Raji (cell line): ENCODE measurements around the gene TPMT.

Experiments used
- POLR2A ChIP-seq: IDR thresholded peaks from 2 replicates; pipeline ENCODE4 v1.6.1; 2011; ENCODE audit warnings: low read depth, low read length, control low read depth; ENCODE audit not compliant: insufficient read depth

The TPMT gene

DNA sequence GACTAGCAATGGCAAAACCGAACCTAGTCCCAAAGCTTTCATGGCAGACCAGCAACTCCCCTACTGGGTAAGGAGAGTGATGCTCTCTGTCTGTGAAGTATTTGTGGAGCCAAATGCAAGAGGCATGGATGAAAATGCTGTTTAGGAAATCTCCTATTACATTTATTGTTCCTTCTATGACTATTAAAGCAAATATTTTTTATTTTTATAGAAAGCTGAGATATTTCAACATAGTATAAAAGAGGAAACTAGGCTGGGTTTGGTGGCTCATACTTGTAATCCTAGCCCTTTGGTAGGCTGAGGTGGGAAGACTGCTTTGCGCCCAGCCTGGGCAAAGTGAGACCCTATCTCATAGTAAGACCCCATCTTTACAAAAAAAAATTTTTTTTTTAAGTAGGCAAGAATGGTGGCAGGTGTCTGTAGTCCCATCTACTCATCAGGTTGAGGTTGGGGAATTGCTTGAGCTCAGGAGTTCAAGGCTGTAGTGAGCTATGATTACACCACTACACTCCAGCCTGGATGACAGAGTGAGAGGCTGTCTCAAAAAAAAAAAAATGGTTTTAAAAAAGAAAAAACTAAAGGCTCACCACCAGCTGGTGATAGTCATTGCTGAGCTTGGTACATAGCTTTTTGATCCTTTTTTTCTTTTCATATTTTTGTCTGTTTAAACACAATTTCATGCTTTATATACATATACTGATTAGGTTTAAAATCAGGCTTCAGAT lies 11.6 kb upstream of the TPMT start:
- no peak for TF ChIP-seq POLR2A

DNA sequence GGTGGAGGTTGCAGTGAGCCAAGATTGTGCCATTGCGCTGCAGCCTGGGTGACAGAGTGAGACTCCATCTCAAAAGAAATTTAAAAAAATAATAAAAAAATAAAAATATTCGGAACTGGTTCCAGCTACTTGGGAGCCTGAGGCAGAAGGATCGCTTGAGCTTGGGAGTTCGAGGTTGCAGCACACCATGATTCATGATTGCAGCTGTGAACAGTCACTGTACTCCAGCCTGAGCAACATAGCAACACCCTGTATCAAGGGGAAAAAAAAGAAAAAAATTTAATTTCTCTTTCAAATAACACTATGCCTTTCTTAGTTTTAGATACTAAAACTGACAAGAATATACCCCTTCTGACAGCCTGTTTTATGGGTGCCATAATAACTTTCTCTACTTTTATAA lies 10.9 kb upstream of the TPMT start:
- no peak for TF ChIP-seq POLR2A

- no peak for TF ChIP-seq POLR2A
These were observed 7.5 kb upstream of the TPMT start for GRCh38 chr6:18162401-18162800.

- no peak for TF ChIP-seq POLR2A
These were observed 6.6 kb upstream of the TPMT start for GRCh38 chr6:18161431-18161830.

GRCh38 chr6:18160911-18161310 lies 6.0 kb upstream of the TPMT start:
- no peak for TF ChIP-seq POLR2A

- no peak for TF ChIP-seq POLR2A
These were observed 1.1 kb upstream of the TPMT start for GRCh38 chr6:18155864-18156421.

- peak; percentile 69 for TF ChIP-seq POLR2A
These were observed 430 bp upstream of the TPMT start, which contains the start of gene KDM1B for GRCh38 chr6:18155150-18155863. TSS of gene KDM1B (plus strand) at chr6:18155422. CDS start at chr6:18159896, 4,474 bp downstream.

GRCh38 chr6:18153311-18153703 lies 1.6 kb downstream of the TPMT start:
- no peak for TF ChIP-seq POLR2A

- no peak for TF ChIP-seq POLR2A
These were observed 3.1 kb downstream of the TPMT start for GRCh38 chr6:18151801-18152200.

- no peak for TF ChIP-seq POLR2A
These were observed 6.4 kb downstream of the TPMT start for GRCh38 chr6:18148304-18149025.

GRCh38 chr6:18147616-18148015 lies 7.3 kb downstream of the TPMT start:
- no peak for TF ChIP-seq POLR2A

- no peak for TF ChIP-seq POLR2A
These were observed 7.7 kb downstream of the TPMT start for GRCh38 chr6:18147160-18147559.

GRCh38 chr6:18142591-18142861 lies 12.4 kb downstream of the TPMT start:
- no peak for TF ChIP-seq POLR2A

- no peak for TF ChIP-seq POLR2A
These were observed 12.9 kb downstream of the TPMT start for GRCh38 chr6:18141805-18142590.

DNA sequence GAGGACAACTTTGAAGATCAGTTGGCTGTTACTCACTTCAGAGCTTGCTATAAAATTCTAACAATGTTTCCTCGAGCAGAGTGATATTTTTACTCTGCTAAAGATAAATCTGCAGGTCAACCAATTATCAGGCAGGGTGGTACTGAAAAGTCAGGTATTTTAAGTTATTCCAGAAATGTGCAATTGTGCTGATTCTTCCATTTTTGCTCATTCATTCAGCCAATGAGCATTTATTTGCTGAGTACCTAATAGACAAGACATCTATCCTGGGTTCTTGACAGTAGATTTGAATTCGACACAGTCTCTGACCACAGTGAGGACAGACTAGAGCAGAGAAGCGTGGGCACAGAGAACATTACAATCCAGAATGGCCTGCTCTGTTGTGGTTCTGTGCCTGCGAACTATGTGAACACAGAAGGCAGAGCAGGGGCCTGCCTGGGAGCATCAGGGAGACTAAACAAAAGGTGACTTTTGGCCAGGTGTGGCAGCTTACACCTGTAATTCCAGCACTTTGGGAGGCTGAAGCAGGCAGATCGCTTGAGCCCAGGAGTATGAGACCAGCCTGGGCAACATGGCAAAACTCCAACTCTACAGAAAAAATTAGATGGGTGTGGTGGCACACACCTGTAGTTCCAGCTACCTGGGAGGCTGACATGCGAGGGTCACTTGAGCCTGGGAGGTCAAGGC lies 14.8 kb downstream of the TPMT start:
- TF ChIP-seq POLR2A = no peak

GRCh38 chr6:18138906-18139305 lies 16.0 kb downstream of the TPMT start:
- TF ChIP-seq POLR2A = no peak
